GM10248 (cell line): Measurements from ENCODE around the gene PNLDC1.

Source experiments
- CTCF ChIA-PET: fragments of 300-600 bp; sonication (Branson Sonifier 250); formaldehyde crosslinking; extraction: SDS; loops from one replicate; lab custom pipeline; 2021; ENCODE audit warnings: antibody characterized with exemption; lab: Yijun Ruan, JAX
- POLR2A ChIA-PET: fragments of 350-650 bp; sonication (Branson Sonifier 250); formaldehyde crosslinking; extraction: SDS; loops from one replicate; lab custom pipeline; 2020; ENCODE audit warnings: antibody characterized with exemption; lab: Yijun Ruan, JAX
- DNase-seq: peaks from one replicate; pipeline ENCODE4 v3.0.0; 2012; ENCODE audit errors: extremely low spot score
- CTCF ChIP-seq: IDR thresholded peaks from 2 replicates; pipeline ENCODE4 v1.5.1; 2012; ENCODE audit warnings: mild to moderate bottlenecking, low read depth; ENCODE audit errors: extremely low read depth, missing control alignments, control extremely low read depth

Gene PNLDC1

DNA sequence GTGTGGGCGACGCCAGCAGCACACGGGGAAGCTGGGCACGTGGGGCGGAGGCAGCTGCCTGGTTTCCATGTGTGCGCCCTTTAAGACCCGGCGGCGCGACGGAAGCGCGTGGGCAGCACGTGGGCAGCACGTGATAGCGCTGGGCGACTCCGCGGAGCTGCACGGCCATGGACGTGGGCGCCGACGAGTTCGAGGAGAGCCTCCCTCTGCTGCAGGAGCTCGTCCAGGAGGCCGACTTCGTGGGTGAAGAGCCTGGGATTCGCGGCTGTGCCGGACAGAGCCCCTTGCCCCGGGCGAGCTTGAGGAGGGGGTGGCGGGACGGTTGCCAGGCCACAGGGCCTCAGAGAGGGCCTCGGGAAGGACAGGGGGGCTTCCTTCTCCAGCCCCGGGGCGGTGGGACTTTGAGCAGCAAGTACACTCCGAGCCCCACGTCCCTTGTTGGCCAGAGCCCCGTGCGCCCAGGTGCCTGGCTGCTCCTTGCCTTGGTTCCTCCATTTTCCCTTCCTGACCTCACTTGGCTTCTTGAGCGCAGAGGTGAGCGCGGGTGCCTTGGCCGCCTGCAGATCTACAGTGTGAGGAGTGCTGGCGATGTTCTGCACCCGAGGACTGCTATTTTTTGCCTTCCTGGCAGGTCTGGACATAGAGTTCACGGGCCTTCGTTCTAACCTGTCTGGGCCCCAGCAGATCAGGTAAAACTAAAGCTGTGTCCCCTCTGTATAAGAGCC lies at the start of gene PNLDC1:
Gene PNLDC1, plus strand, starts transcription at position 136 of the 725 bp plus-strand sequence. Its CDS starts 32 bp downstream, at position 168.
- TF ChIP-seq CTCF: no peak
- ChIA-PET POLR2A (interaction anchor here (1.1 kb wide), 1 partner anchor 11 kb away, joined by 3 read pairs; the partner anchor contains the start of gene TCP1), CTCF (interaction anchor here (1.8 to 4.8 kb wide), 2 partner anchors 10 to 21 kb away, joined by 4 to 16 read pairs; partner anchors contain the start of genes MRPL18 and TCP1)
- peak; percentile 56 for DNase-seq

- TF ChIP-seq CTCF: no peak
- ChIA-PET POLR2A (no interaction called here), CTCF (interaction anchor here (1.8 to 2.6 kb wide), 2 partner anchors 11 to 14 kb away, joined by 9 read pairs; partner anchors contain the start of gene ACAT2)
- no peak for DNase-seq
Measured at GRCh38 chr6:159751448-159751847, 48.6 kb upstream of the PNLDC1 start.

DNA sequence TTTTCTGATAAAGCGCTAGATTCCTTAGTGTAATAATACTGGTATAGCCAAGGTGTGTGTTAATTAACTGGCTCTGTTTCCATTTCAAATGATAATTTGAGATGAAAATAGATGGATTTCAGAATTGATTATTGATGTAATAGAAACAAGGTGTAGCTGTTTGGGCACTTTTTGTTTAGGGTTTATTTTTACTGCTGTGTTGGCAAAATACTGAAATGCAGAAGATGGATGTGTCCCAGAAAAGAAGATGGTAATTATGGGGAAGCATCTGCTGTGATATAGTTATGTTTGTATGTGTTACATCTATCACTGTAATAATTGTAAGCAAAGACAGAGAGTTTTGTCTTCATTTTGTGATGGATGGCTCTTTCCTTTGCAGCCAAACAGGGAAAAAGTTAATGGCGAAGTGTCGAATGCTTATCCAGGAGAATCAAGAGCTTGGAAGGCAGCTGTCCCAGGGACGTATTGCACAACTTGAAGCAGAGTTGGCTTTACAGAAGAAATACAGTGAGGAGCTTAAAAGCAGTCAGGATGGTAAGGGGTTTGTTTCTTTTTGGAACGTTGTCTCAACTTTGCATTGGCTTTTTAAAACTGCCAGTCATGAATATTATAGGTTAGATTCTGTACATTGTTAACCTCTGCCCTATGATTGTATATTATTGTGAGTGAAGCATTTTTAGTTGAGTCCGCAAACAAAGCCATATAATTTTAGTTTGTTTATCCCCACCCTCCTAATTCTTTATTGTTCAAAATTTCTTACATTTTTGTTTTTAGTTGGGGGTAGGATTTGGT lies 46.8 kb upstream of the PNLDC1 start:
- ChIA-PET POLR2A (no interaction called here), CTCF (interaction anchor here (2.6 kb wide), 1 partner anchor 9 kb away, joined by 9 read pairs; the partner anchor contains the start of gene ACAT2)
- no peak for TF ChIP-seq CTCF
- DNase-seq: no peak

- DNase-seq: no peak
- POLR2A ChIA-PET: no interaction called here
- no peak for TF ChIP-seq CTCF
- CTCF ChIA-PET: no interaction called here
Measured at GRCh38 chr6:159754401-159754800, 45.7 kb upstream of the PNLDC1 start.

DNA sequence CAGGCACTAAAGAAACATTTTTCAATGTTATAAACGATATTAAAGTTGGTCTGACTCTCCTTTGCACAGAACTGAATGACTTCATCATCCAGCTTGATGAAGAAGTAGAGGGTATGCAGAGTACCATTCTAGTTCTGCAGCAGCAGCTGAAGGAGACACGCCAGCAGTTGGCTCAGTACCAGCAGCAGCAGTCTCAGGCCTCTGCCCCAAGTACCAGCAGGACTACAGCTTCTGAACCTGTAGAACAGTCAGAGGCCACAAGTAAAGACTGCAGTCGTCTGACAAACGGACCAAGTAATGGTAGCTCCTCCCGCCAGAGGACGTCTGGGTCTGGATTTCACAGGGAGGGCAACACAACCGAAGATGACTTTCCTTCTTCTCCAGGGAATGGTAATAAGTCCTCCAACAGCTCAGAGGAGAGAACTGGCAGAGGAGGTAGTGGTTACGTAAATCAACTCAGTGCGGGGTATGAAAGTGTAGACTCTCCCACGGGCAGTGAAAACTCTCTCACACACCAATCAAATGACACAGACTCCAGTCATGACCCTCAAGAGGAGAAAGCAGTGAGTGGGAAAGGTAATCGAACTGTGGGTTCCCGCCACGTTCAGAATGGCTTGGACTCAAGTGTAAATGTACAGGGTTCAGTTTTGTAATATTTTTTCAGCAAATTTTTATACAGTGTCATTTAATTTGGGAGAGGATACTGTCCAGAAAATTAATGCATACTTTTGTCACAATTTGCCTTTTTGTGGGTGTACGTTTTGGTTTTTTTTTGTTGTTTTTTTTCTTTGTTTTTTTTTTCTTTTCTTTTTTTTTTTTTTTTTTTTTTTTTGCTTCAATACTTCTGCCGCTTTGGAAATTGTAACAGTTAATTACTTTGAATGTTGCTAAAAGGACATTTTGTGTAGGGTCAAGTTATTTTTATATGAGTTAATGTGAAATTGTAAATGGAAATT lies 44.8 kb upstream of the PNLDC1 start:
- TF ChIP-seq CTCF: no peak
- no peak for DNase-seq
- POLR2A ChIA-PET: no interaction called here
- CTCF ChIA-PET: no interaction called here
